Measurements from ENCODE around the gene CCDC12.

Gene CCDC12

GRCh38 chr3:46984591-46985459 lies 8.3 kb upstream of the CCDC12 start:
- Mint-ChIP-seq H3K27ac (peak overlapping the region; percentile 73), H3K36me3 (ENCODE audit: low read depth) (peaks cover 25% of the 10 kb centered on the region), H3K27me3 (ENCODE audit: low read depth) (no peaks in the 10 kb centered on the region), H3K9me3 (no peaks in the 10 kb centered on the region), H3K4me3 (peak overlapping the region; percentile 28), H3K4me1 (ENCODE audit: low read depth) (peaks cover 75% of the 10 kb centered on the region)

GRCh38 chr3:46982546-46982945 lies 6.0 kb upstream of the CCDC12 start:
- H3K36me3 Mint-ChIP-seq (ENCODE audit: low read depth), result peaks cover 15% of the 10 kb centered on the region

GRCh38 chr3:46981932-46982471 lies 5.5 kb upstream of the CCDC12 start:
- Mint-ChIP-seq H3K9me3 (no peaks in the 10 kb centered on the region), H3K36me3 (ENCODE audit: low read depth) (peaks cover 14% of the 10 kb centered on the region), H3K4me1 (ENCODE audit: low read depth) (peaks cover 66% of the 10 kb centered on the region), H3K27ac (peak overlapping the region; percentile 76), H3K27me3 (ENCODE audit: low read depth) (no peaks in the 10 kb centered on the region), H3K4me3 (peak overlapping the region; percentile 88)

More at GRCh38 chr3:46982546-46982945, 6.0 kb upstream of the CCDC12 start:
- H3K4me3 Mint-ChIP-seq, result peak overlapping the region; percentile 39
- H3K27ac Mint-ChIP-seq, result peak overlapping the region; percentile 70
- H3K27me3 Mint-ChIP-seq (ENCODE audit: low read depth), result no peaks in the 10 kb centered on the region
- peaks cover 69% of the 10 kb centered on the region for H3K4me1 Mint-ChIP-seq (ENCODE audit: low read depth)
- H3K9me3 Mint-ChIP-seq, result no peaks in the 10 kb centered on the region

- H3K9me3 Mint-ChIP-seq, result no peaks in the 10 kb centered on the region
- H3K4me1 Mint-ChIP-seq (ENCODE audit: low read depth), result peaks cover 52% of the 10 kb centered on the region
- H3K27me3 Mint-ChIP-seq (ENCODE audit: low read depth), result no peaks in the 10 kb centered on the region
- peak overlapping the region; percentile 88 for H3K4me3 Mint-ChIP-seq
- peak overlapping the region; percentile 79 for H3K27ac Mint-ChIP-seq
- peaks cover 14% of the 10 kb centered on the region for H3K36me3 Mint-ChIP-seq (ENCODE audit: low read depth)
Measured at GRCh38 chr3:46979958-46980497, 3.5 kb upstream of the CCDC12 start.

GRCh38 chr3:46978985-46979944 lies 2.7 kb upstream of the CCDC12 start, which contains the start of gene NBEAL2:
TSS of gene NBEAL2 (plus strand) at chr3:46979666. CDS start at chr3:46979862, 196 bp downstream.
- H3K4me1 Mint-ChIP-seq (ENCODE audit: low read depth), result peaks cover 52% of the 10 kb centered on the region
- H3K4me3 Mint-ChIP-seq, result peak within 1 kb of the TSS; percentile 88
- H3K27ac Mint-ChIP-seq, result peak within 1 kb of the TSS; percentile 84
- peaks cover 14% of the 10 kb centered on the region for H3K36me3 Mint-ChIP-seq (ENCODE audit: low read depth)
- no peaks in the 10 kb centered on the region for H3K9me3 Mint-ChIP-seq
- no peaks in the 10 kb centered on the region for H3K27me3 Mint-ChIP-seq (ENCODE audit: low read depth)

GRCh38 chr3:46978381-46978780 lies 1.8 kb upstream of the CCDC12 start:
- no peaks in the 10 kb centered on the region for H3K9me3 Mint-ChIP-seq
- H3K4me3 Mint-ChIP-seq, result peak overlapping the region; percentile 85
- H3K36me3 Mint-ChIP-seq (ENCODE audit: low read depth), result peaks cover 18% of the 10 kb centered on the region
- no peaks in the 10 kb centered on the region for H3K27me3 Mint-ChIP-seq (ENCODE audit: low read depth)
- peak overlapping the region; percentile 84 for H3K27ac Mint-ChIP-seq
- peaks cover 51% of the 10 kb centered on the region for H3K4me1 Mint-ChIP-seq (ENCODE audit: low read depth)

GRCh38 chr3:46977811-46978195 lies 1.3 kb upstream of the CCDC12 start:
- Mint-ChIP-seq H3K27ac (peak overlapping the region; percentile 75), H3K4me3 (peak overlapping the region; percentile 98), H3K9me3 (no peaks in the 10 kb centered on the region), H3K36me3 (ENCODE audit: low read depth) (peaks cover 18% of the 10 kb centered on the region), H3K27me3 (ENCODE audit: low read depth) (no peaks in the 10 kb centered on the region), H3K4me1 (ENCODE audit: low read depth) (peaks cover 52% of the 10 kb centered on the region)

GRCh38 chr3:46974421-46975171 lies 1.9 kb downstream of the CCDC12 start:
- Mint-ChIP-seq H3K4me3 (peak overlapping the region; percentile 64), H3K27ac (peak overlapping the region; percentile 49), H3K9me3 (no peaks in the 10 kb centered on the region), H3K36me3 (ENCODE audit: low read depth) (peaks cover 27% of the 10 kb centered on the region), H3K27me3 (ENCODE audit: low read depth) (no peaks in the 10 kb centered on the region), H3K4me1 (ENCODE audit: low read depth) (peaks cover 64% of the 10 kb centered on the region)

GRCh38 chr3:46972396-46972795 lies 4.1 kb downstream of the CCDC12 start:
- Mint-ChIP-seq H3K4me1 (ENCODE audit: low read depth) (peaks cover 67% of the 10 kb centered on the region), H3K4me3 (peak overlapping the region; percentile 33), H3K27me3 (ENCODE audit: low read depth) (no peaks in the 10 kb centered on the region), H3K9me3 (no peaks in the 10 kb centered on the region), H3K27ac (peak overlapping the region; percentile 85), H3K36me3 (ENCODE audit: low read depth) (peaks cover 27% of the 10 kb centered on the region)

GRCh38 chr3:46971742-46972141 lies 4.8 kb downstream of the CCDC12 start:
- no peaks in the 10 kb centered on the region for H3K27me3 Mint-ChIP-seq (ENCODE audit: low read depth)
- H3K4me1 Mint-ChIP-seq (ENCODE audit: low read depth), result peaks cover 72% of the 10 kb centered on the region
- H3K9me3 Mint-ChIP-seq, result no peaks in the 10 kb centered on the region
- peak overlapping the region; percentile 85 for H3K27ac Mint-ChIP-seq
- H3K4me3 Mint-ChIP-seq, result peak overlapping the region; percentile 58
- peaks cover 27% of the 10 kb centered on the region for H3K36me3 Mint-ChIP-seq (ENCODE audit: low read depth)

GRCh38 chr3:46971151-46971550 lies 5.4 kb downstream of the CCDC12 start:
- H3K36me3 Mint-ChIP-seq (ENCODE audit: low read depth), result peaks cover 25% of the 10 kb centered on the region
- H3K9me3 Mint-ChIP-seq, result no peaks in the 10 kb centered on the region
- H3K4me3 Mint-ChIP-seq, result peak overlapping the region; percentile 58
- peak overlapping the region; percentile 85 for H3K27ac Mint-ChIP-seq
- peaks cover 72% of the 10 kb centered on the region for H3K4me1 Mint-ChIP-seq (ENCODE audit: low read depth)
- H3K27me3 Mint-ChIP-seq (ENCODE audit: low read depth), result no peaks in the 10 kb centered on the region

GRCh38 chr3:46970391-46971091 lies 6.0 kb downstream of the CCDC12 start:
- no peak overlapping the region for H3K4me3 Mint-ChIP-seq
- H3K27me3 Mint-ChIP-seq (ENCODE audit: low read depth), result no peaks in the 10 kb centered on the region
- peaks cover 30% of the 10 kb centered on the region for H3K36me3 Mint-ChIP-seq (ENCODE audit: low read depth)
- H3K27ac Mint-ChIP-seq, result peak overlapping the region; percentile 15
- no peaks in the 10 kb centered on the region for H3K9me3 Mint-ChIP-seq
- H3K4me1 Mint-ChIP-seq (ENCODE audit: low read depth), result peaks cover 77% of the 10 kb centered on the region
